Measurements from ENCODE around the gene OR4F6.
"Not testable (repeated sequence)": the region's sequence is repeated elsewhere in the genome, so short reads cannot be mapped to it uniquely, and the experiment has no call there.

- TF ChIP-seq CTCF (conservative IDR thresholded peaks at IDR 0.05 in 1 of 2, IDR thresholded peaks at IDR 0.05 in 1 of 2; ENCODE audit: extremely low read depth in 1 of 2, insufficient read depth in 1 of 2, low read depth in 1 of 2, low read length in 2 of 2); EZH2 (IDR thresholded peaks at IDR 0.05; ENCODE audit: borderline replicate concordance, low read length): not testable (repeated sequence)
These were observed 23.1 kb upstream of the OR4F6 start for GRCh38 chr15:101780225-101780624.

Data from mammary epithelial cell (primary cell).